Vagina (tissue), 2 donors: Measurements from ENCODE around the gene ADAMTS4. TPM values are rescaled to one million over a fixed set of nuclear protein-coding genes. Genes with fewer than 3 reads are reported as not detected.
A peak's percentile ranks its signal among the peaks of the same experiment; 100 is the strongest.

Experiments used
- DNase-seq, 2 donors: peaks; one replicate each; pipeline ENCODE4 v3.0.0-alpha.2; 2017; ENCODE audit errors: extremely low spot score in 2 of 2
- H3K27ac ChIP-seq: fragments of 200-600 bp; sonication (generic); one replicate; pipeline ENCODE4 v1.5.1; 2019
- H3K27me3 ChIP-seq: fragments of 200-600 bp; sonication (generic); one replicate; pipeline ENCODE4 v1.5.1; 2019
- H3K36me3 ChIP-seq, 2 donors: fragments of 200-600 bp; sonication (generic); one replicate each; pipeline ENCODE4 v1.5.1; 2017 to 2019
- H3K4me1 ChIP-seq: fragments of 200-600 bp; sonication (generic); one replicate; pipeline ENCODE4 v1.5.1; 2019
- H3K4me3 ChIP-seq, 2 donors: fragments of 200-600 bp; sonication (generic); 1 replicate in 1 of 2; 2 replicates in 1 of 2; pipeline ENCODE4 v1.5.1; 2016 to 2019
- H3K9me3 ChIP-seq: fragments of 200-600 bp; sonication (generic); one replicate; pipeline ENCODE4 v1.5.1; 2019
- CTCF ChIP-seq, 3 experiments: fragments of 450-650 bp in 2 of 3; fragments of 200-600 bp in 1 of 3; sonication (generic) in 1 of 3; IDR thresholded peaks; one replicate each; pipeline ENCODE4 v1.5.1; 2017 to 2019; ENCODE audit warnings: antibody characterized with exemption in 3 of 3, mild to moderate bottlenecking in 2 of 3, moderate library complexity in 2 of 3
- POLR2A ChIP-seq, 2 donors: fragments of 450-650 bp; IDR thresholded peaks; one replicate each; pipeline ENCODE4 v1.6.1; 2017; ENCODE audit warnings: antibody characterized with exemption in 2 of 2, mild to moderate bottlenecking in 2 of 2, moderate library complexity in 2 of 2
- POLR2AphosphoS5 ChIP-seq, 2 donors: sonication (generic); formaldehyde crosslinking; IDR thresholded peaks; one replicate each; pipeline ENCODE4 v1.9.0; 2017; ENCODE audit warnings: antibody characterized with exemption in 2 of 2, mild to moderate bottlenecking in 2 of 2, low read depth in 1 of 2; ENCODE audit not compliant: insufficient read depth in 1 of 2
- intact Hi-C: fragments of 100-400 bp; cut with DNase I; formaldehyde crosslinking; loops from one replicate; pipeline ENCODE4 v1.15.1; 2023
- total RNA-seq: library from RNA; depleted of rRNA; stranded (reverse); fragments of >200 nt; gene quantifications from one replicate; pipeline ENCODE4 v1.2.3, GENCODE V29; 2016

Gene ADAMTS4
- total RNA-seq, 1 donor from 2014 or later, result 78.3 TPM

DNA sequence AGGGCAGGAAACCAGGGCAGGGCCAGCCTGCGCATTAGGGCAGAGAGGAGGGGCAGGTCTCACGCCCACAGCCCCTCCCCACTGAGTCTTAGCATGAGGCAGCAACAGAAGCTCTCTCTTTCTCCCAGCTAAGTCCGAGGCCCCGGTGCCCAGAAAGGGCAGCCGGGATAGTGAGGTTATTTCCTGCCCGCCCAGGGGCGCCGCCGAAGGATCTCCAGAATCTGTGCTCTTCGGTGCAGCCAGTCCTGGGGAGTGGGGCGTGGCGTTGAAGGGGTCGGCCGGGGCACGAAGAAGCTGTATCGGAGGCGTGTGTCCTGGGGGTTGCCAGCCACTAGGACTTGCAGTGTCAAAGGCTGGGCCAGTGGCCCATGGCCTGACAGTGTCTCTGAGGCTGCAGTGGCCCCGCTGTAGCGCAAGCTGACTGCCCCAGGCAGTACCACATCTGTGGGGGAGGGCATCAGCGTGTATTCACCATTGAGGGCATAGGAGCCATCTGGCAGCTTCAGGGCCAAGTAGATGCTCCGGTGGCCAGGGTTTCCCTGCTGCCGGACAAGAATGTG is 7.8 kb downstream of the ADAMTS4 start:
- intact Hi-C loops, result loop anchor here (10.0 kb wide), 1 partner anchor 194 kb away; no protein-coding TSS in a partner anchor
- Histone ChIP-seq H3K4me3 (no peak overlapping the region), H3K4me1 (peaks cover 32% of the 10 kb centered on the region), H3K9me3 (no peaks in the 10 kb centered on the region), H3K27me3 (no peaks in the 10 kb centered on the region), H3K27ac (peak overlapping the region; percentile 20), H3K36me3 (peaks cover 0 to 16% of the 10 kb centered on the region in 2 donors)
- TF ChIP-seq CTCF (IDR thresholded peaks at IDR 0.05) (no peak), POLR2AphosphoS5 (IDR thresholded peaks at IDR 0.05; ENCODE audit: insufficient read depth in 1 of 2, low read depth in 1 of 2) (peak in 1 of 2 donors; percentile 64), POLR2A (IDR thresholded peaks at IDR 0.05) (no peak)
- DNase-seq, result no peak

- peaks cover 0 to 16% of the 10 kb centered on the region in 2 donors for H3K36me3 ChIP-seq
- peaks cover 37% of the 10 kb centered on the region for H3K4me1 ChIP-seq
- no peak for DNase-seq
- no peak overlapping the region for H3K27ac ChIP-seq
- no peaks in the 10 kb centered on the region for H3K9me3 ChIP-seq
- H3K4me3 ChIP-seq, result no peak overlapping the region
- intact Hi-C loops, result no loop called here
- H3K27me3 ChIP-seq, result no peaks in the 10 kb centered on the region
- no peak for TF ChIP-seq POLR2AphosphoS5 (IDR thresholded peaks at IDR 0.05; ENCODE audit: insufficient read depth in 1 of 2, low read depth in 1 of 2)
- no peak for TF ChIP-seq CTCF (IDR thresholded peaks at IDR 0.05)
- no peak for TF ChIP-seq POLR2A (IDR thresholded peaks at IDR 0.05)
Measured at GRCh38 chr1:161189036-161189435, 9.8 kb downstream of the ADAMTS4 start.

DNA sequence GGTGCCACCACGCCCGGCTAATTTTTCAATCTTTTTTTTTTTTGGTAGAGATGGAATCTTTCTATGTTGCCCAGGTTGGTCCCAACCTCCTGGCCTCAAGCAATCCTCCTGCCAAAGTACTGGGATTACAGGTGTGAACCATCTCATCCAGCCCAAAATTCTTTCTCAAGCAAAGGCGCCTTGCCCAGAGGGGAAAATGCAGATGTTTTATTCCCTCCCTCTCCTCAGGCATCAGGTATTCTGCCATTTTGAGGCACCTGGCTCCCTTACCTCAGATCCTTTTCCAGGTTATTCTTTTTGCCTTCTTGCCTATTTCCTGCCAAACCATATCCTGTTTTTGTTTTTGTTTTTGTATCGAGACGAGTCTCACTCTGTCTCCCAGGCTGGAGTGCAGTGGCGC is 10.5 kb downstream of the ADAMTS4 start:
- peaks cover 0 to 14% of the 10 kb centered on the region in 2 donors for H3K36me3 ChIP-seq
- H3K27ac ChIP-seq, result no peak overlapping the region
- no peak for DNase-seq
- no peaks in the 10 kb centered on the region for H3K27me3 ChIP-seq
- H3K4me3 ChIP-seq, result no peak overlapping the region
- H3K9me3 ChIP-seq, result no peaks in the 10 kb centered on the region
- TF ChIP-seq CTCF (IDR thresholded peaks at IDR 0.05), result no peak
- no peak for TF ChIP-seq POLR2AphosphoS5 (IDR thresholded peaks at IDR 0.05; ENCODE audit: insufficient read depth in 1 of 2, low read depth in 1 of 2)
- TF ChIP-seq POLR2A (IDR thresholded peaks at IDR 0.05), result no peak
- H3K4me1 ChIP-seq, result peaks cover 31% of the 10 kb centered on the region
- intact Hi-C loops, result no loop called here

DNA sequence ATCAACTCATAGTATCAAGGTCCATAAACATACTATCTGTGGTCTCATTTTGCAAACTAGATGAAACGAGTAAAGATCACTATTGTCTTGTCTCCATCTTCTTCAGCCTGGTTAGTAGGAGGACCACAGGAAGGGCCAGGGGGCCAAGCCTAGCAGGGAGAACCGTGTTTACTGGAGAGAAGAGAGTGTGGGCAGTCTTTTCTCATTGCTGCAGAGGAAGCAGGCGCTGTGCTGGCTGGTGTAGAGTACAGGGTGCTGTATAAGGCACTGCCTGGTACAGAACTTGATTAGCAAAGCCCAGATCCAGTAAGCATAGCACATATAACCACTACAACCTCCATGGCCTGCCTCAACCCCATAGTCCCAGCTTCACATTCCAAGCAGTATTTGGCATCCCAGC is 11.5 kb downstream of the ADAMTS4 start:
- Histone ChIP-seq H3K27me3 (no peaks in the 10 kb centered on the region), H3K27ac (peak overlapping the region; percentile 60), H3K9me3 (no peaks in the 10 kb centered on the region), H3K4me1 (peaks cover 31% of the 10 kb centered on the region), H3K4me3 (no peak overlapping the region), H3K36me3 (peaks cover 0 to 8% of the 10 kb centered on the region in 2 donors)
- intact Hi-C loops, result no loop called here
- no peak for TF ChIP-seq POLR2A (IDR thresholded peaks at IDR 0.05)
- no peak for TF ChIP-seq CTCF (IDR thresholded peaks at IDR 0.05)
- no peak for TF ChIP-seq POLR2AphosphoS5 (IDR thresholded peaks at IDR 0.05; ENCODE audit: insufficient read depth in 1 of 2, low read depth in 1 of 2)
- DNase-seq, result no peak

- peaks cover 30% of the 10 kb centered on the region for H3K4me1 ChIP-seq
- no peak for DNase-seq
- peaks cover 0 to 3% of the 10 kb centered on the region in 2 donors for H3K36me3 ChIP-seq
- peak overlapping the region; percentile 60 for H3K27ac ChIP-seq
- H3K4me3 ChIP-seq, result no peak overlapping the region
- intact Hi-C loops, result no loop called here
- no peaks in the 10 kb centered on the region for H3K9me3 ChIP-seq
- no peaks in the 10 kb centered on the region for H3K27me3 ChIP-seq
- TF ChIP-seq CTCF (IDR thresholded peaks at IDR 0.05) (no peak), POLR2AphosphoS5 (IDR thresholded peaks at IDR 0.05; ENCODE audit: insufficient read depth in 1 of 2, low read depth in 1 of 2) (no peak), POLR2A (IDR thresholded peaks at IDR 0.05) (no peak)
Measured at GRCh38 chr1:161185732-161186311, 13.0 kb downstream of the ADAMTS4 start.
